Measurements from ENCODE around the gene DENND1A.
"Not testable (repeated sequence)": the region's sequence is repeated elsewhere in the genome, so short reads cannot be mapped to it uniquely, and the experiment has no call there.

The DENND1A gene

DNA sequence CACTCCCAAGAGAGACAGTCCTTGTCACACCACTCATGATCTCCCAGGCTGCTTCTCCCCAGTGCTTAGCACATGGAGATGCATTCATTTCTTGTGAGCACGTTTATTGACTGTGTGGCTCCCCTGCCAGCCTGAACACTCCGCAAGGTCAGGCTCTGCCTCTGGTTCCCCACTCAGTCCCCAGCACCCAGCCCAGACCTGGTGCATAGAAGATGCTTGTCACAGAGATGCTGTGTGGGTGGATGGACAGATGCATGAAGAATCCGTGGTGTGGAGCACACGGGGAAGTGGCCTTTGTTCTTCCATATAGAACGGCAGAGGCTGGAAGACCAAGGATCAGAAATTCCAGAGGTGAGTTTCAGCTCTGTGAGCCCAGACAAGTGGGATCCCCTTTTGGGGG lies 587.7 kb downstream of the DENND1A start:
- DNase-seq (ENCODE audit: low read depth in 2 of 2), result no peak

DNA sequence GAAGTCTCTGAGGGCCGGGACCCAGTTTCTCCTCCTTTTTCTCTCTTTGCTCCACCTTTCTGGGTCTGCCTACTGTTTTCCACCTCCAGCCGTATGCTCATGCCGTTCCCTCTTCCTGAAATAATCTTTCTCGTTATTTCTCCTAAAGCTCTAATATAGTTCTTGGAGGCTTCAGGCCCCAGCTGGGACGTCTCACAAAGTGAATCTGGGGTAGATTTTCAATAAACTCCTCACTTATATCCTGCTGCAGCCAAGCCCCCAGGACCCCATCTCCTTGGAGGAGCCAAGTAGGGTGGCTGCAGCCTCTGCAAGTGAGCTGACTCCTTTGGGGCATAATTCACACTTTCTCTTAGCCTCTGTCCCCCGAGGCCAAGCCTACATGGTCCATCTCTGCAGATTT lies 588.1 kb downstream of the DENND1A start:
- no peak for DNase-seq (ENCODE audit: low read depth in 2 of 2)

DNA sequence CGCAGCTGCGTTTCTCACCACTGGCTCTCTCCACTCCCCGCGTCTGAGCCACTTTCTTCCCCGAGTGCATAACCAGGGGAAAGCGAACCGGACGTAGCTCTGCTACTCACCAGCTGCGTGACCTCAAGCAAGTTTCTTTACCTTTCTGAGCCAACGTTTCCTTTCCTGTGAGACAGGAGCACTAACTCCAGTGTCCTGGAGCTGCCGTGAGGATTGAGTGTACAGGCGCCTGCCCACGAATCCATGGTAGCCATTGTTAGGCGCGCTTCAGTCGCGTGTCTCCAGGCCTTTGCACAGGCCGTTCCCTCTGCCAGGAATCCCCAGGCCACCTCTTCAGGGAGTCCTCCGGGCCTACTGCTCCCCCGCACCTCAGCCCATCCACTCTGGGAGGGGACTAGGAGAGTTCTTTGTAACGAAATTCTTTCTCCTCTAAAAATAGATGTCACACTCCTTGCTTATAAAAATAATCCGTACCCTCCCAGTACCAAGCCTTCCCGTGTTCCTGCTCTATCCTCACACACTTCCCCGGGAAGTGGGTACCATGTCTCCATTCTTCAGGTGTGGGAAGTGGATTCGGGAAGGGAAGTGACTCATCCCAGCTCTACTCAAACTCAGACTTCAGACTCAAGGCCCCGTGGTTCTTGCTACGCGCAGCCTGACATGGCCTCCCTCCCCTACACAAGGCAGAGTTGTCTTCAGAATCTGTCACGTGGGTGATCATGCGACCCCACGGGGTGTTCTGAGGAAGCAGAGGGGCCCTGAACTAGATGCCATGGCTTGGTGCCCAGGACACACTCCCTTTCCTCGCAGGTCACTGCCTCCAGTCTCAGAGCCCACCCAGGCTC lies 590.0 kb downstream of the DENND1A start:
- DNase-seq (ENCODE audit: low read depth in 2 of 2), result no peak

DNA sequence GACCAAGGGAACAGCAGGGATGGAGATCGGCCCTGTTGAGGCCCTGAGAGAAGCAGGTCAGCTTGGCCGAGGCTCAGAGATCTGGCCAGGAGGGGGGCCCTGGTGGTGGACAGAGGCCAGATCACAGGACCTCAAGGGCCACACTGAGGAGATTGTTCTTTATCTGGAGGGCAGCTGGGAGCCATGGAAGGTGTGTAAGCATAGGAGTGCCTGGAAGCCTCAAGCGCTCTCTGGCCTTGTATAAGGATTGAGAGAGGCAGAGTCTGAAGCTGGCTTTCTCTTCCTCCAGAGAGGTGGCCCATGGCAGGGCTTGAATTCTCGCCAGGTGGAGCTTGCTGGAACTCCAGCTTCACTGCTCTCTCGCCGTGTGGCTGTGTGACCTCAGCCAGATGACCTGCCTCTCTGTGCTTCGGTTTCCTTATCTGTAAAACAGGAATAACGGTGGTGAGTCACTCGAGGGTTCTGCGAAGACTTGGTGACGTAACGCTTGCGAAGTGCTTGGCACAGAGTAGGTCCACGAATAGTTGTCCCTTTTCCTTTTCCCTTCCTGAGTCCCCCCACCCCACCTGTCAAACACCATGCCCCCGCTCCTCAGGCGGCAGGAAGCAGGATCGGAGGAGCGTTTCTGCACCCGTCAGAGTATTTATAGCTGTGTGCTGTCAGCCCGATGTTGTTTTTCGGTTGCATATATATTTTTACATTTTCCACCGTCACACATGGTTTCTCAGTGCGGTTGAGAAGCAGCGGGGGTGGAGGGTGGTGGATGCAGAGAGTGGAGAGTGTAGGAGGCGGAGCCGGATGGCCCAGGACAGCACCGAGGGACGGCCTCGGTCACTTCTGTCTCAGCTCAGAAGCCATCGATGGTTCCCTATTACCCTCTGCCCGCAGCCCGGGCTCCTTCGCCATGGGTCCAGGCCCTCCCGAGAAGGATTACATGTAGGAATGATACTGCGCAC lies 590.9 kb downstream of the DENND1A start:
- DNase-seq (ENCODE audit: low read depth in 2 of 2), result peak; percentile 34 to 42

DNA sequence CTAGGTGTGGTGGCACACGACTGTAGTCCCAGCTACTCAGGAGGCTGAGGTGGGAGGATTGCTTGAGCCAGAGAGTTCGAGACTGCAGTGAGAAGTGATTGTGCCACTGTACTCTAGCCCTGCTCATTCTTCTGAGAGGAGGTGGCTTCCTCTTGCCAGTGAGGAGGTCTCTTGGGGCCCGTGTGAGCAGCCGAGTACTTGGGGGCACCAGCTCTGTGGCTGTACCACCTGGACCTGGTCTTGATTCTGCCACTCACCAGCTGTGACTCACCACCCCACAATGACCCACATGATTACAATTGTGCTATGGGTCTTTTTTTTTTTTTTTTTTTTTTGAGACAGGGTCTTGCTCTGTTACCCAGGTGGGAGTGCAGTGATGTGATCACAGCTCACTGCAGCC lies 592.0 kb downstream of the DENND1A start:
- DNase-seq (ENCODE audit: low read depth in 2 of 2), result no peak

DNA sequence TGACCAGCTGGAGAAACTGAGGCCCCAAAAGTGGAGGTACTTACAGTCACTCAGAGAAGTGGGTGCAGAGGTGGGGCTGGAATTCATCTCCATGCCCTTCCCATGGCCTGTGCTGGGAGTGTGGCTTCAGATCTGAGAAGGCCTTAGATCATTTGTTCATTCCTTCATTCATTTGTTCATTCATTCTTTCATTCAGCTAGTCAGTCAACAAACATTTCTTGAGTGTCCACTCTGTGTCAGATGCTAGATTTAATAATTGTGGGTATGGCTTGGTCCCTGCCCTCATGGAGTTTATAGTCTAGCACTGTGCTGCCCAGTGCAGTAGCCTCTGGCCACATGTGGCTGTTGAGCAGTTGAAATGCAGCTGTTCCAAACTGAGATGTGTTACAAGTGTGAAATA lies 593.0 kb downstream of the DENND1A start:
- no peak for DNase-seq (ENCODE audit: low read depth in 2 of 2)

DNA sequence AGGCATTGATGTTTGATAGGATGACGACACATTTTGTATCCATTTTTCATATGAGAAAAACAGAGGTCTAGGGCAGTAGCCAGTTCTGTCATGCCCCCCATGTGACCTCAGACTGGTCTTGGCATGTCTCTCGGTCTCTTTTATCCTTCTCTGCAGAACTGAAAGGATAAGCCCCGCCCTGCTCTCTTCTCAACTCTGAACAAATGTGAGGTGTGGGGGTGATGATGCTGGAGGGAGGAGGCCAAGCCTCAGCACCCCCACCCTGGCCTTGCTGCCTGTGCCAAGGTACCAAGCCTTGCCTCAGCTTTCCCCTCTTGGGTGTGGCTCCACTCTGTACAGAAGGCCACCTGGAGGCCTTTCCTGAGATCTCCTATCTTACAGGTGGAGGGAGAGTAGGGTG lies 593.5 kb downstream of the DENND1A start:
- DNase-seq (ENCODE audit: low read depth in 2 of 2), result no peak

DNA sequence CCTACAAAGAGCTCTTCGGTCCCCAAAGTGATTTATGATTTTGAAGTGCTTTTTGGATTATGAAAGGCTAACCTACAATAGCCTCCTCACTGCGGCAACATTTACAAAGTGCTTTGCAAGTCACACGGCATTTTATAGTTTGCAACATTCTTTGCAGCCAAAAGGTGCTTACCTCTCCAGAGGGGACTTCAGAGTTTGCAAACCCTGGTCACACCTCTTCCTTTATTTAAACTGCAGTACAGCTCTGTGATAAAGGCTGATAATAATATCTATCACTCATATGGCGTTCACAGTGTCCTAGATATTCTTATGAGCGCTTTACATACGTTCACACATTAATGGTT lies 594.0 kb downstream of the DENND1A start:
- no peak for DNase-seq (ENCODE audit: low read depth in 2 of 2)

DNA sequence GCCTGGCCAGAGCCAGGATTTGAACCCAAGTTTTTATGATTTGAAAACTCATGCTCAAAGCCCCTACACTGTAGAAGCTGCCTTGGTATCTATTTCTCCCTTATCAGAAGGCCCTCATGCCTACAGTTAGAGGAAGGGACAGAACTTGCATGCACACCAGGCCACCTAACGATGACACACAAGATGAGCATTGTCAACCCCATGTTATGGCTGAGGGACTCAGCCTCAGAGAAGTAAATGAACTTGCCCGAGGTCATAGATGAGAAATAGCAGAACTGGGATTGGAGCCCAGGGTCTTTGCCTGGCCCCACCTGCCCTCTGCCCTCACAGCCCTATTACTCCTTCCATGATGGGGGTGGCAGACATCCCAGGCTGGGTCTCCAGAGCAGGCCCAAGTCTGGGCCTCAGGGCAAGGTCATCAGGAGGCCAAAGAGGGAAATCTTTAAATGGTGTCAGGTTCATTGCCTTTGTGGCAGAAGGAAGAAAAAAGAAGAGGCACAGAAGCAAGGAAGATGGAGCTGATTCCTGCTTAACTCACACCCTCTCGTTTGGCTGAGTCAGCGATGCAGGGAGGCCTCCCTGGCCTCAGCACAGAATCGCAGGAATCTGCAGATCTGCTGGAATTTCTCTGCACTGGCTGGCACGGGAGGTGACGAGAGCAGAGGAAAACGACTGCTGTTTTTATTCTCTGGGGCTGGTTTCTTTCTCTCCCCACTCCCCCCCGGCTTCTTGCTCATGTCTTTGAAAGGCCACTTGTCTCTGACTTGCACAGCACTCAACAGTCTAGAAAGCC lies 594.5 kb downstream of the DENND1A start:
- no peak for DNase-seq (ENCODE audit: low read depth in 2 of 2)

DNA sequence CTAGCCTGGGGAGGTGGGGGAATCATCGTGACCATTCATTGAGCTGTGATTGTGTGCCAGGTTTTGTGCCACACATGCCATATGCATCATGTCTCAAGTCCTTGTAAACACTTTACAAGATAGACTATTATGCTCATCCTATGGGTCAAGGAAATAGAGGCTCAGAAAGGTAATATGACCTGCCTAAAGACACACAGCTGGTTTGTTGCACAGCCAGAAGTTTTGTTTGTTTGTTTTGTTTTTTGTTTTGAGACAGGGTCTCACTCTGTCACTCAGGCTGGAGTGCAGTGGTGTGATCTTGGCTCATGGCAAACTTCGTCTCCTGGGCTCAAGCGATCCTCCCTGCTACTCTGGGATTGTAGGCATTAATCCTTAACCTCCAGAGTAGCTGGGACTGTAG lies 595.3 kb downstream of the DENND1A start:
- DNase-seq (ENCODE audit: low read depth in 2 of 2), result no peak

DNA sequence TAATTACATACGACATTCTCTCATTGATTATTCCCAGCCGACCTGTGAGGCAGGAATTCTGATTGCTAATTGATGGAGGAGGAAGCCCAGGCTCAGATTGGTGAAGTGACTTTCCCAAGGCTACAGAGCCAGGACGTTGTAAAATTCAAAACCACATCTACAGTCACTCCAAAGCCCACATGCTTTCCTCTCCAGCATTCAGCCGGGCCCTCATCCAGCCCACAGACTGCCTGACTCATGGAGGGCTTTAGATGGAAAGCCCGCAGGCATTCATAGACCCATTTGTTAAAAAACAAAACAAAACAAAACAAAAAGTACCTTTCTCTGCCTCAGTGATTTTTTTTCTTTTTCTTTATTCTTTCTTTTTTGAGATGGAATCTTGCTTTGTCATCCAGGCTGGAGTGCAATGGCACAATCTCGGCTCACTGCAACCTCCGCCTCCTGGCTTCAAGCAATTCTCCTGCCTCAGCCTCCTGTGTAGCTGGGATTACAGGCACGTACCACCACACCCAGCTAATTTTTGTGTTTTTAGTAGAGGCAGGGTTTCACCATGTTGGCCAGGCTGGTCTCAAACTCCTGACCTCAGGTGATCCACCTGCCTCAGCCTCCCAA lies 596.8 kb downstream of the DENND1A start:
- DNase-seq (ENCODE audit: low read depth in 2 of 2), result not testable (repeated sequence)

DNA sequence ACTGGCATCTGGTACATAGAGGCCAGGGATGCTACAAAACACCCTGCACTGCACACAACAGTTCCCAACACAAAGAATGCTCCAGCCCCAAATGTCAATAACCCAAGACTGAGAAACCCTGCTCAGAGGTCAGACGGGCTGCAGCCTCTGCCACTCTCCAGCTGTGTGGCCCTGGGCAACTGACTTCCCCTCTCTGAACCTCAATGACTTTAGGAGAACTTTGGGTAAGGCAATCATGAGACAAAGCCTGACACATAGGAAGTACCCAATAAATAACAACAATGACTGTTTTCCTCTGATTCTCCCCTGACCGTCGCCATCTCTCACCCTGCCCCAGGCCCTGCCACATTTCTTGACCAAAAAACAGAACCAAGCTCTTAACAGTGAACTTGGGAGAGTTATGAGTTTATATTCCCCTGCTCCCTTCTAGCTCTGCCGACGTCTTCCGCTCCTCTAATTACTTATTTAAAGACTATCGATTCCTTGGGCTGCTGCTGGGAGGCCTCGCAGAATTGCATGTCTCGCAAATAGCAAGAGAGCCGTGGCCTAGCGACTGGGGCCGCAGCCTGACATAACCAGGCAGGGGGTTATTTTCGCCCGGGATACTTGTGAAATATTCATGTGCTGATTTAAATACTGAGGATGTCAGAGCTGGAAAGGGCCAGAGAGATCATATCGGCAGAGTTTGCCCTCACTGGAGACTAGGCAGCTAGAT lies 598.4 kb downstream of the DENND1A start:
- no peak for DNase-seq (ENCODE audit: low read depth in 2 of 2)

All from activated CD8-positive, alpha-beta memory T cell treated with anti-CD3 and anti-CD28 coated beads for 4 hours (primary cell).